Testis (tissue), 2 donors: ENCODE measurements around the gene ETS2.

Experiments used
- CTCF ChIP-seq, 3 experiments: fragments of 450-650 bp in 2 of 3; fragments of 200-600 bp in 1 of 3; sonication (generic) in 1 of 3; IDR thresholded peaks; one replicate each; pipeline ENCODE4 v1.5.1; 2016 to 2019; ENCODE audit warnings: antibody characterized with exemption in 3 of 3, mild to moderate bottlenecking in 2 of 3, moderate library complexity in 1 of 3
- POLR2A ChIP-seq: fragments of 450-650 bp; IDR thresholded peaks from one replicate; pipeline ENCODE4 v1.6.1; 2017; ENCODE audit warnings: antibody characterized with exemption, mild to moderate bottlenecking, moderate library complexity

GRCh38 chr21:38831526-38832467 lies 26.1 kb downstream of the ETS2 start:
- no peak for TF ChIP-seq CTCF (IDR thresholded peaks at IDR 0.05)
- TF ChIP-seq POLR2A, result no peak
